Common myeloid progenitor, CD34-positive (primary cell): ENCODE results near the gene CNKSR3.

Experiments used
- CTCF ChIA-PET: fragments of 350-600 bp; sonication (Branson Sonifier 250); formaldehyde crosslinking; loops from one replicate; lab custom pipeline; 2021; ENCODE audit warnings: antibody characterized with exemption; lab: Charles Lee
- POLR2A ChIA-PET: fragments of 350-600 bp; sonication (Branson Sonifier 250); formaldehyde crosslinking; loops from one replicate; lab custom pipeline; 2021; ENCODE audit warnings: antibody characterized with exemption; lab: Charles Lee
- DNase-seq, 3 donors: peaks; one replicate each; pipeline versions ENCODE4 v3.0.0 to v3.0.0-alpha.2; 2013
- H3K27ac ChIP-seq, 2 experiments: 1 replicate in 1 of 2; 2 replicates in 1 of 2; pipeline ENCODE4 v1.7.0; 2013; ENCODE audit warnings: inconsistent platforms in 2 of 2, low read length in 2 of 2, mild to moderate bottlenecking in 2 of 2, low read depth in 1 of 2, moderate library complexity in 1 of 2; ENCODE audit not compliant: severe bottlenecking in 2 of 2, insufficient read depth in 1 of 2, poor library complexity in 1 of 2
- H3K27me3 ChIP-seq, 5 experiments: replicated peaks in 2 of 5; 1 replicate in 3 of 5; 2 replicates in 2 of 5; pipeline versions ENCODE4 v1.6.1 to v1.7.0; 2013; ENCODE audit warnings: low read length in 4 of 5, mild to moderate bottlenecking in 2 of 5, moderate library complexity in 2 of 5, inconsistent platforms in 1 of 5; ENCODE audit not compliant: insufficient read depth in 5 of 5, control insufficient read depth in 4 of 5
- H3K36me3 ChIP-seq, 4 experiments: 1 replicate in 2 of 4; 2 replicates in 2 of 4; pipeline versions ENCODE4 v1.6.1 to v1.7.0; 2013; ENCODE audit warnings: low read length in 3 of 4, control low read depth in 1 of 4, mild to moderate bottlenecking in 1 of 4; ENCODE audit not compliant: control insufficient read depth in 4 of 4, insufficient read depth in 4 of 4
- H3K4me1 ChIP-seq, 4 experiments: 1 replicate in 3 of 4; 2 replicates in 1 of 4; pipeline versions ENCODE4 v1.6.1 to v1.7.1; 2013; ENCODE audit warnings: low read length in 3 of 4, mild to moderate bottlenecking in 3 of 4, control low read depth in 1 of 4, inconsistent platforms in 1 of 4, moderate library complexity in 1 of 4; ENCODE audit not compliant: control insufficient read depth in 4 of 4, insufficient read depth in 4 of 4; ENCODE audit errors: control extremely low read depth in 1 of 4
- H3K4me3 ChIP-seq, 7 experiments: 1 replicate in 4 of 7; 2 replicates in 3 of 7; pipeline versions ENCODE4 v1.5.1 to v1.7.0; 2013; ENCODE audit warnings: mild to moderate bottlenecking in 7 of 7, low read length in 6 of 7, moderate library complexity in 6 of 7, inconsistent platforms in 2 of 7, low read depth in 2 of 7, control low read depth in 1 of 7; ENCODE audit not compliant: insufficient read depth in 4 of 7, control insufficient read depth in 1 of 7; ENCODE audit errors: extremely low read depth in 1 of 7
- H3K9me3 ChIP-seq, 5 experiments: 1 replicate in 4 of 5; 2 replicates in 1 of 5; pipeline versions ENCODE4 v1.6.1 to v1.7.1; 2013; ENCODE audit warnings: low read length in 4 of 5, mild to moderate bottlenecking in 2 of 5, inconsistent platforms in 1 of 5, low read depth in 1 of 5, moderate library complexity in 1 of 5; ENCODE audit not compliant: control insufficient read depth in 4 of 5, insufficient read depth in 2 of 5; ENCODE audit errors: control extremely low read depth in 1 of 5
- WGBS: methylation state at CpG from one replicate; pipeline ENCODE4 v1.1.5; 2013; ENCODE audit not compliant: insufficient coverage; 5-methylcytosine and 5-hydroxymethylcytosine counted together

Gene CNKSR3

DNA sequence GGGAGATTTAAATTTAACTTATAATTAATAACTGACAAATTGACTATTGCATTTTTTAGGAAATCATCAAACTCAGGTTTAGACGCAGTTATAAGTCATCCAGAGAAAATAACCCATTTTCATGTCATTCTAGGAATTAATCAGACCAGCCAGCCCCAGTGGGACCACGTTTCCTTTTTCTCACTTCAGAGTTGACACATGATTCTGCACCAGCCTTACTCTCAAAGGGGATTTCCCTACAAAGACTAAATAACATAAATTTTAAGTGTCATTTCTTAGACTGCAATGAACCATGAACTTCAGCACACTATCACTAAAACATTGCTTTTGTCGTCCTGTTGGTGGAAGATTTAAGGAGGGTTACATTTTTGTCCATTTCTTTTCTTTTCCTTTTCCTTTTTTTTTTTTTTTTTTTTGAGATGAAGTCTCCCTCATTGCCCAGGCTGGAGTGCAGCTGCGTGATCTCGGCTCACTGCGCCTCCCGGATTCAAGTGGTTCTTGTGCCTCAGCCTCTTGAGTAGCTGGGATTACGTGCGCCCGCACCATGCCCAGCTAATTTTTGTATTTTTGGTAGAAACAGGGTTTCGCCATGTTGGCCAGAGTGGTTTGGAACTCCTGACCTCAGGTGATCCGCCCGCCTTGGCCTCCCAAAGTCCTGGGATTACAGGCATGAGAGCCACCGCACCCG lies 157.4 kb downstream of the CNKSR3 start:
- no peaks in the 10 kb centered on the region for H3K27me3 ChIP-seq
- no peak overlapping the region for H3K27ac ChIP-seq
- CTCF ChIA-PET, result interaction anchor here (0.8 kb wide), 1 partner anchor 11 kb away, joined by 3 read pairs; no protein-coding TSS in a partner anchor
- POLR2A ChIA-PET, result no interaction called here
- peak; percentile 42 to 87 (median 85) for DNase-seq
- peak overlapping the region in 1 of 7 experiments; percentile 17 for H3K4me3 ChIP-seq
- H3K36me3 ChIP-seq, result no peaks in the 10 kb centered on the region
- 78% methylated on average over 14 of the region's 15 CpGs for WGBS
- peaks cover 25 to 59% (median 42%) of the 10 kb centered on the region in 4 experiments for H3K4me1 ChIP-seq
- H3K9me3 ChIP-seq, result no peaks in the 10 kb centered on the region

DNA sequence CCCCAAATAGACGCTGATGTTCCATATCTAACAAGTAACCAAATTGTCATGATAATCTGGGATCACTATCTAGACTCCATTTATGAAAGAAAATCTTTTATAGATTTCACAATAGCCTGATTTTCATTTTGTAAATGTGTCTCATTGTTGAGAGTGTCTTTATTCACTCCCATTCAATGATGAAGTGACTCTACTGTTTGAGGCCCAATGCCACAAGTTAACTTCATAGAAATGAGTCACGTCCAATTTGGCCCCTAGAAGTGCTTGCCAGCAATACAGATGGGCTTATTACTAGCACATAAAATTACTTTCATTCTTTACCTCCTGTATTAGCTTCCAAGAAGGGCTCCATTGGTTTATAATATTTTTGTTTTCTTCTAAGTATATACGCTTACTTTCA lies 160.2 kb downstream of the CNKSR3 start:
- H3K9me3 ChIP-seq, result peaks cover 0 to 9% (median 2%) of the 10 kb centered on the region in 5 experiments
- POLR2A ChIA-PET, result interaction anchor here (0.6 kb wide), 1 partner anchor 11 kb away, joined by 3 read pairs; no protein-coding TSS in a partner anchor
- no peaks in the 10 kb centered on the region for H3K27me3 ChIP-seq
- no peak for DNase-seq
- peaks cover 8 to 37% (median 22%) of the 10 kb centered on the region in 4 experiments for H3K4me1 ChIP-seq
- CTCF ChIA-PET, result interaction anchor here (0.8 kb wide), 1 partner anchor 21 kb away, joined by 3 read pairs; no protein-coding TSS in a partner anchor
- no peak overlapping the region for H3K27ac ChIP-seq
- no peaks in the 10 kb centered on the region for H3K36me3 ChIP-seq
- H3K4me3 ChIP-seq, result no peak overlapping the region
- WGBS, result 100% methylated on average over 1 of the region's 3 CpGs

DNA sequence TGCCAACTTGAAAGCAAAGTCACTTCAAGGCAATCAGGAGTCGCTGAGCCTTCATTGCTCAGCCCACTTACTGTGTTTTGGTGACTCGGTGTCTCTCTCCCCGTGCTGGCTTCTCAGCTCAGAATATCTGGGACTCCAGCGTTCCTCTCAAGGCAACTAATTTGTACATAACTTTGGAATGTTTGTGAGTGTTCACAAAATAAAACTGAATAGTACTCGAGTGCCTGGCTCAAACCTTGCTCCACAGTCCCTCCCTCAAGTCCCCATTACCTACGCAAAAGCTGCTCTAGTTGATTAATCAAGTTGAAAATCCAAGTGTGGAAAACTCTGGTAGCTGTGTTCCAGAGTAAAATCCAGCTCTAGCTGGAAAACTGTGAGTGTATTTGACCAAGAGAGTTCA lies 162.5 kb downstream of the CNKSR3 start:
- no peak for DNase-seq
- Histone ChIP-seq H3K4me3 (no peak overlapping the region), H3K4me1 (peaks cover under 1 to 17% (median 8%) of the 10 kb centered on the region in 4 experiments), H3K36me3 (no peaks in the 10 kb centered on the region), H3K27ac (no peak overlapping the region), H3K27me3 (no peaks in the 10 kb centered on the region), H3K9me3 (peaks cover 0 to 9% (median 2%) of the 10 kb centered on the region in 5 experiments)
- ChIA-PET POLR2A (no interaction called here), CTCF (interaction anchor here (0.7 to 1.4 kb wide), 2 partner anchors 23 to 1150 kb away, joined by 3 to 4 read pairs; no protein-coding TSS in a partner anchor)
- WGBS, result 100% methylated on average over 1 of the region's 6 CpGs

DNA sequence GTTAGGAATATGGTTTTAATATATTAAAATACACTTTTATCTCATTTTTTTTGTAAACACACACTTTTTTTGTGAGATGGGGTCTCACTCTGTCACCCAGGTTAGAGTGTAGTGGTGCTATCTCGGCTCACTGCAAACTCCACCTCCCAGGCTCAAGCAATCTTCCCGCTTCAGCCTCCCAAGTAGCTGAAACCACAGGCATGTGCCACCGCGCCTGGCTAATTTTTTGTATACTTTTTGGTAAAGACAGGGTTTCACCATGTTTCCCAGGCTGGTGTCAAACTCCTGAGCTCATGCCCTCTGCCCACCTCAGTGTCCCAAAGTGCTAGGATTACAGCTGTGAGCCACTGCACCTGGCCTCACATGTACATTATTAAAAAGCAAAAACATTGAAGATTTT lies 164.7 kb downstream of the CNKSR3 start:
- Histone ChIP-seq H3K4me1 (peaks cover 0 to 9% (median 6%) of the 10 kb centered on the region in 4 experiments), H3K27ac (no peak overlapping the region), H3K36me3 (no peaks in the 10 kb centered on the region), H3K4me3 (no peak overlapping the region), H3K9me3 (peaks cover 0 to 9% (median 2%) of the 10 kb centered on the region in 5 experiments), H3K27me3 (no peaks in the 10 kb centered on the region)
- ChIA-PET CTCF (interaction anchor here (0.7 to 1.5 kb wide), 7 partner anchors 8 to 192 kb away, joined by 3 to 5 read pairs (median 3); no protein-coding TSS in a partner anchor), POLR2A (no interaction called here)
- 100% methylated on average over 2 of the region's 4 CpGs for WGBS
- DNase-seq, result no peak

DNA sequence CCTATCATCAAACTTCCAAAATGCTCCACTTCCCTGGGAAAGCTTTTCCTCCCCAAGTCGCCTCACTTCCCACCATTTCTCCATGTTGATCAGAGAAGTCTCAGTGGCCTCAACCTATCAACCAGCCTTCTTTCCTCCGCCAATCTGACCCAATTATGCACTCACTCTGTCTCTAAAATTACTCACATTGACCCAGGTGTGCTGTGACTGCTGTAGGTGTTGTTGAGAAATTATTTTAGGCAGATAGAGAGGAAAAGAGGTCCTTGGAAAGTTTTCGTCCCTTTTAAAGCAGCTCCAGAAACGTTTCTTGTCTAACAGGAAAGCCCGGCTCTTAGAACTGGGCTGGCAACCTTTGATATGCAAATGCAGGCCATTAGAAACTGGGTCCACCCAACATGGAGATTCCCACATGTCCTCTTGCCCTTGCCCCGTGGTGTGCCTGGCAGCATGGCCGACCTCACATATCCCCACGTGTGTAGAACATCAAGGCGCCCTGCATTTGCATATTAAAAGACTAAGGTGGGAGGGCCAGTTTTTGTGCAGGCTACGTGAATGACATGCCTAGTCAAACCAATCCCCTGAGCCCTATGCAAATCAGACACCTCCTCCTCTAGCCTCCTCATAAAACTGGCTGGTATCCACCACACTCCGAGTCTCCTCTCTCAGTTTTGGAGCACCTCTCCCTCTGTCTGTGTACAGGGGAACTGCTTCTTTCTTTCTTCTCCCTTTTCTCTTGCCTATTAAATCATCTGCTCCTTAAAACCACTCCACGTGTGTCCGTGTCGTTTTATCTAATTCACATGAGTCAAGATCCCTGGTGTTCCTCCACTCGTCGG lies 166.8 kb downstream of the CNKSR3 start:
- no peaks in the 10 kb centered on the region for H3K27me3 ChIP-seq
- H3K36me3 ChIP-seq, result no peaks in the 10 kb centered on the region
- H3K9me3 ChIP-seq, result peaks cover 0 to 9% (median 2%) of the 10 kb centered on the region in 5 experiments
- WGBS, result 72% methylated on average over 15 of the region's 16 CpGs
- CTCF ChIA-PET, result interaction anchor here (1.7 kb wide), 1 partner anchor 10 kb away, joined by 5 read pairs; no protein-coding TSS in a partner anchor
- POLR2A ChIA-PET, result no interaction called here
- no peak overlapping the region for H3K4me3 ChIP-seq
- H3K27ac ChIP-seq, result no peak overlapping the region
- H3K4me1 ChIP-seq, result peaks cover 0 to 9% (median 7%) of the 10 kb centered on the region in 4 experiments
- DNase-seq, result peak; percentile 58 to 83 (median 69)

DNA sequence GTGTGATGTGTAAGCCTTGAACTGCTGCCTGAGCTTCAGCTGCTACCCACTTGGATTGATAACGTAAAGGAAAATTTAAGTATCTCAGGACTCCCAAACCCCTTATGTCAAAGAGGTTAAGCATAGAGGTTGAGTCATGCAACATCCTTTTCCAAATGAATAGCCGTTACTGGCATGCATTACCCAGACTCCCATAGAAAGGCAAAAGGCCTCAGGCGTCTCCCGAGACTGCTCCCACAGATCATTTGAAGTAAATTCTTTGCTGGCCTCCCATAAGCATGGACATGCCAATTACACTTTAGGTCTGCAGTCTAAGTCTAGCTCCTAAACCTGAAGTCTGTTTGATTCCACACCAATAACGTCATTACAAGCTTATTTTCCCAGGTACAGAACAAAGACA lies 168.6 kb downstream of the CNKSR3 start:
- ChIA-PET CTCF (interaction anchor here (1.2 to 1.6 kb wide), 4 partner anchors 13 to 65 kb away, joined by 3 to 5 read pairs (median 4); no protein-coding TSS in a partner anchor), POLR2A (no interaction called here)
- DNase-seq, result no peak
- Histone ChIP-seq H3K4me1 (peaks cover 6 to 23% (median 13%) of the 10 kb centered on the region in 4 experiments), H3K36me3 (no peaks in the 10 kb centered on the region), H3K27me3 (no peaks in the 10 kb centered on the region), H3K27ac (no peak overlapping the region), H3K4me3 (no peak overlapping the region), H3K9me3 (peaks cover 0 to 7% (median 2%) of the 10 kb centered on the region in 5 experiments)
- WGBS, result 89% methylated on average over 5 of the region's 5 CpGs
